RWPE2 (cell line): ENCODE measurements around the gene HYI.
"Not testable (repeated sequence)": the region's sequence is repeated elsewhere in the genome, so short reads cannot be mapped to it uniquely, and the experiment has no call there.

Experiments
- ATAC-seq: fragments of 200-7000 bp; cut with Tn5 transposase; 3 replicates; pipeline ENCODE4 v1.9.1; 2021; ENCODE audit warnings: low read depth
- DNase-seq: peaks from one replicate; pipeline ENCODE4 v3.0.0-alpha.2; 2020; ENCODE audit warnings: low spot score
- H3K27ac ChIP-seq: fragments of 450-650 bp; 2 replicates; pipeline ENCODE4 v1.5.1; 2017; ENCODE audit warnings: mild to moderate bottlenecking; ENCODE audit not compliant: poor library complexity, severe bottlenecking
- H3K27me3 ChIP-seq: fragments of 250-450 bp; sonication (Bioruptor Pico); 2 replicates; pipeline ENCODE4 v1.5.1; 2021; ENCODE audit warnings: mild to moderate bottlenecking, moderate library complexity; ENCODE audit not compliant: insufficient read depth, poor library complexity, severe bottlenecking
- H3K36me3 ChIP-seq: fragments of 250-450 bp; sonication (Bioruptor Pico); 2 replicates; pipeline ENCODE4 v1.5.1; 2020; ENCODE audit warnings: low read depth, mild to moderate bottlenecking, moderate library complexity
- H3K4me1 ChIP-seq: fragments of 250-450 bp; sonication (Bioruptor Pico); 2 replicates; pipeline ENCODE4 v1.5.1; 2021; ENCODE audit warnings: mild to moderate bottlenecking, moderate library complexity; ENCODE audit not compliant: insufficient read depth, poor library complexity, severe bottlenecking
- H3K4me3 ChIP-seq: fragments of 250-450 bp; sonication (Bioruptor Pico); 2 replicates; pipeline ENCODE4 v1.5.1; 2021; ENCODE audit warnings: mild to moderate bottlenecking, moderate library complexity; ENCODE audit not compliant: severe bottlenecking
- H3K9me3 ChIP-seq: fragments of 250-450 bp; sonication (Bioruptor Pico); 2 replicates; pipeline ENCODE4 v1.5.1; 2021; ENCODE audit warnings: mild to moderate bottlenecking, moderate library complexity; ENCODE audit not compliant: severe bottlenecking
- TF ChIP-seq, protein P1 (sequence below): fragments of 450-650 bp; IDR thresholded peaks from one replicate; pipeline ENCODE4 v1.5.1; 2017; ENCODE audit warnings: mild to moderate bottlenecking, moderate library complexity; ENCODE audit not compliant: poor library complexity, severe bottlenecking

Gene HYI, protein sequence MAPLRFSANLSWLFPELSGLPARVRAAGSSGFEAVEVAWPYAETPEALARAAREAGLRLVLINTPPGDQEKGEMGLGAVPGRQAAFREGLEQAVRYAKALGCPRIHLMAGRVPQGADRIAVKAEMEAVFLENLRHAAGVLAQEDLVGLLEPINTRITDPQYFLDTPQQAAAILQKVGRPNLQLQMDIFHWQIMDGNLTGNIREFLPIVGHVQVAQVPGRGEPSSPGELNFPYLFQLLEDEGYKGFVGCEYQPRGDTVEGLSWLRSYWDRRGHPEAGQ

DNA sequence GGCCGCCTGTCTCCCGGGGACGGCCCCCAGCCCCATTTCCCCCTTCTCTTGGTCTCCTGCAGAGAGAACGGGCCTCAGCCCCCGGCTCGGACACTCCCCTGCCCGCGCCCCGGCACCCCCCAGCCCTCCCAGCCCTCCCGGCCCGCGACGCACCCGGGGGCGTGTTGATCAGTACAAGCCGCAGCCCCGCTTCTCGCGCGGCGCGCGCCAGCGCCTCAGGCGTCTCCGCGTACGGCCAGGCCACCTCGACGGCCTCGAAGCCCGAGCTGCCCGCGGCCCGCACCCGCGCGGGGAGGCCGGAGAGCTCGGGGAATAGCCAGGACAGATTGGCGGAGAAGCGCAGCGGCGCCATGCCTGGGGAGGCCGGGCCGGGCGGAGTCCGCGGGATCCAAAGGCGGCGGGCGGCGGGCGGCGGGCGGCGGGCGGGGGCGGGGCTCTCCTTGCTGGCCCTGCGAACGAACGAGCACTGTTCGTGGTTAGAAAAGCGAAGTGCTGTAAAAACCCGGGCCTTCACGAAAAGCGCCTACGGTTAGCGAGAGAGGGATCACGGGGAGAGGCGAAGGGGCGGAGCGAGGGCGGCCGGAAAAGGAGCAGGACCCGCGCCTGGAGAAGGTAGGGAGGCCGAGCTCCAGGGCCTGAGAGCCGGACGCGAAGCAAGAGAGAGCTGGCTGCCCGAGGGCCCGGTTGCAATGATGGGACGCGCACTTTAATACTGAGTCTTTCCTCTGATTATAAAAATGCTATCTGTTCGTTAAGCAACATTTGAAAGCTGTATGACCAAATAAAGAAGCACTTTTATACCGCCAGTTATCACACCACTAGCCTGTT lies at the start of gene HYI:
Gene HYI, minus strand, starts transcription at position 490 of the 828 bp plus-strand sequence. Its CDS starts 138 bp downstream, at position 352.
- H3K27me3 ChIP-seq = no peaks in the 10 kb centered on the region
- no peak for DNase-seq
- TF ChIP-seq, protein P1, sequence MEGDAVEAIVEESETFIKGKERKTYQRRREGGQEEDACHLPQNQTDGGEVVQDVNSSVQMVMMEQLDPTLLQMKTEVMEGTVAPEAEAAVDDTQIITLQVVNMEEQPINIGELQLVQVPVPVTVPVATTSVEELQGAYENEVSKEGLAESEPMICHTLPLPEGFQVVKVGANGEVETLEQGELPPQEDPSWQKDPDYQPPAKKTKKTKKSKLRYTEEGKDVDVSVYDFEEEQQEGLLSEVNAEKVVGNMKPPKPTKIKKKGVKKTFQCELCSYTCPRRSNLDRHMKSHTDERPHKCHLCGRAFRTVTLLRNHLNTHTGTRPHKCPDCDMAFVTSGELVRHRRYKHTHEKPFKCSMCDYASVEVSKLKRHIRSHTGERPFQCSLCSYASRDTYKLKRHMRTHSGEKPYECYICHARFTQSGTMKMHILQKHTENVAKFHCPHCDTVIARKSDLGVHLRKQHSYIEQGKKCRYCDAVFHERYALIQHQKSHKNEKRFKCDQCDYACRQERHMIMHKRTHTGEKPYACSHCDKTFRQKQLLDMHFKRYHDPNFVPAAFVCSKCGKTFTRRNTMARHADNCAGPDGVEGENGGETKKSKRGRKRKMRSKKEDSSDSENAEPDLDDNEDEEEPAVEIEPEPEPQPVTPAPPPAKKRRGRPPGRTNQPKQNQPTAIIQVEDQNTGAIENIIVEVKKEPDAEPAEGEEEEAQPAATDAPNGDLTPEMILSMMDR = no peak
- H3K36me3 ChIP-seq = peaks cover 36% of the 10 kb centered on the region
- H3K9me3 ChIP-seq = no peaks in the 10 kb centered on the region
- peak within 1 kb of the TSS; percentile 98 for H3K27ac ChIP-seq
- peak within 1 kb of the TSS; percentile 44 for H3K4me3 ChIP-seq
- H3K4me1 ChIP-seq = peaks cover 16% of the 10 kb centered on the region
- ATAC-seq = peak; percentile 59

DNA sequence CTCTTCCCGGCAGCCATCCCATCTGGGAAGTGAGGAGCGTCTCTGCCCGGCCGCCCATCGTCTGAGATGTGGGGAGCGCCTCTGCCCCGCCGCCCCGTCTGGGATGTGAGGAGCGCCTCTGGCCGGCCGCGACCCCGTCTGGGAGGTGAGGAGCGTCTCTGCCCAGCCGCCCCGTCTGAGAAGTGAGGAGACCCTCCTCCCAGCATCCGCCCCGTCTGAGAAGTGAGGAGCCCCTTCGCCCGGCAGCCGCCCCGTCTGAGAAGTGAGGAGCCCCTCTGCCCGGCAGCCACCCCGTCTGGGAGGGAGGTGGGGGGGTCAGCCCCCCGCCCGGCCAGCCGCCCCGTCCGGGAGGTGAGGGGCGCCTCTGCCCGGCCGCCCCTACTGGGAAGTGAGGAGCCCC lies 48.1 kb upstream of the HYI start:
- not testable (repeated sequence) for H3K27me3 ChIP-seq, H3K9me3 ChIP-seq, H3K4me3 ChIP-seq, H3K27ac ChIP-seq, H3K4me1 ChIP-seq, ATAC-seq, DNase-seq, H3K36me3 ChIP-seq

DNA sequence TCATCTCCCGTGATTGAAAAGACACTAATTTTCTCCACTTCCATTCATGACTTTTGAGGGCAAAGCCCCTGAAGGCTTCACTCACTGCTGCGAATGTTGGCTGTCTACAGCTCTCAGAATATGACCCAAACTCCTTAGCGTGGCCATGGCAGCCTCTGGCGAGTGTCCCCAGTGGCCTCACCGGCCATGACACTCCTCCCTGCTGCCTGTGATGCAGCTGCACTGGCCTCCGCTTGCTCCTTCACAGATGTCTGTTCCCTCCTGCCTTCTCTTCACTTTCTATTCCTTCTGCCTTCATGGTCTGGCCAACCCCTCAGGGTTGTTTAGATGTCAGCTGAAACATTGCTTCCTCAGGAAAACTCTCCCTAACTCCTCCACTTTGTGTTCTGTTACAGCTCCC lies 46.2 kb upstream of the HYI start:
- Histone ChIP-seq H3K4me1 (no peaks in the 10 kb centered on the region), H3K27ac (no peak overlapping the region), H3K36me3 (no peaks in the 10 kb centered on the region)

DNA sequence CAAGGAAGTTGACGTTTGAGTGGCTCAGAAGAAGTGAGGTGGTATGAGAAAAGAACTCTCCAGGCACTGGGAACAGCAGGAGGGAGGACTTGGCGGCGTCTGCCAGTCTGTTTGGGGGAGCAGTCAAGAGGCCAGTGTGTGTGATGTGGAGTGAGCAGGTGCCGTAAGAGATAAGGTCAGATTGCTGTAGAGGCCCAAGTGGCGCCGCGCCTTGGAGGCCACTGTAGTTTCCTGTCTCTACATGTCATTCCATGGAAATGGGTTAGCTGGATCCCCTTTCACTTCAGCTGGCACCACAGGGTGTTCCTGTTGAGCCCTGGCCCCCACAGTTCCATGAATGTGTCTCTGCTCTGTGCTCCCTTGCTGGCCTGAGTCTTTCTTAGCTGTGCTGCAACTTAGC lies 41.5 kb upstream of the HYI start:
- ATAC-seq = no peak

More for the DNA sequence above, 46.2 kb upstream of the HYI start:
- ATAC-seq (no peak), DNase-seq (no peak)
- TF ChIP-seq, protein P1 = no peak
- no peaks in the 10 kb centered on the region for H3K9me3 ChIP-seq
- no peaks in the 10 kb centered on the region for H3K27me3 ChIP-seq
- H3K4me3 ChIP-seq = no peak overlapping the region

More for the DNA sequence above, 41.5 kb upstream of the HYI start:
- peaks cover 3% of the 10 kb centered on the region for H3K9me3 ChIP-seq
- H3K36me3 ChIP-seq = no peaks in the 10 kb centered on the region
- H3K4me3 ChIP-seq = no peak overlapping the region
- TF ChIP-seq, protein P1 = no peak
- H3K4me1 ChIP-seq = peaks cover 21% of the 10 kb centered on the region
- no peaks in the 10 kb centered on the region for H3K27me3 ChIP-seq
- no peak for DNase-seq
- no peak overlapping the region for H3K27ac ChIP-seq
